Esophagus squamous epithelium (tissue), 5 donors: ENCODE results near the gene EIF3J. TPM values are rescaled to one million over a fixed set of nuclear protein-coding genes. Genes with fewer than 3 reads are reported as not detected.

Experiments
- DNase-seq: peaks from one replicate; lab custom pipeline; 2025; lab: John Stamatoyannopoulos, UW
- H3K27ac ChIP-seq, 4 donors: fragments of 200-600 bp; sonication (generic); one replicate each; pipeline ENCODE4 v1.5.1; 2016 to 2019; ENCODE audit warnings: mild to moderate bottlenecking in 1 of 4
- H3K27me3 ChIP-seq, 4 donors: fragments of 200-600 bp; sonication (generic); 1 replicate in 3 of 4; 2 replicates in 1 of 4; pipeline versions ENCODE4 v1.5.1 to v1.6.0; 2017 to 2021; ENCODE audit warnings: antibody characterized with exemption in 1 of 4
- H3K36me3 ChIP-seq, 3 donors: fragments of 200-600 bp; sonication (generic); one replicate each; pipeline ENCODE4 v1.5.1; 2016 to 2019
- H3K4me1 ChIP-seq, 3 donors: fragments of 200-600 bp; sonication (generic); one replicate each; pipeline ENCODE4 v1.5.1; 2017 to 2019
- H3K4me3 ChIP-seq, 4 donors: fragments of 200-600 bp; sonication (generic); 1 replicate in 3 of 4; 2 replicates in 1 of 4; pipeline ENCODE4 v1.5.1; 2016 to 2019; ENCODE audit warnings: mild to moderate bottlenecking in 2 of 4, moderate library complexity in 1 of 4
- H3K9me3 ChIP-seq, 3 donors: fragments of 200-600 bp; sonication (generic); one replicate each; pipeline ENCODE4 v1.5.1; 2016 to 2019
- POLR2A ChIP-seq, 4 donors: fragments of 450-650 bp; IDR thresholded peaks; one replicate each; pipeline ENCODE4 v1.6.1; 2017; ENCODE audit warnings: antibody characterized with exemption in 4 of 4, mild to moderate bottlenecking in 4 of 4, moderate library complexity in 3 of 4
- WGBS, 2 donors: methylation state at CpG; one replicate each; pipeline ENCODE4 v1.1.5; 2018; 5-methylcytosine and 5-hydroxymethylcytosine counted together
- intact Hi-C: fragments of 100-400 bp; cut with DNase I; formaldehyde crosslinking; loops from one replicate; pipeline ENCODE4 v1.15.0; 2022
- total RNA-seq, 4 donors: library from RNA; depleted of rRNA; stranded (reverse); fragments of >200 nt; gene quantifications; one replicate each; pipeline ENCODE4 v1.1.0, GENCODE V29; 2016
- TF ChIP-seq, protein P1 (sequence below), 6 experiments: fragments of 450-650 bp in 4 of 6; fragments of 200-600 bp in 2 of 6; sonication (generic) in 2 of 6; IDR thresholded peaks; one replicate each; pipeline ENCODE4 v1.5.1; 2016 to 2019; ENCODE audit warnings: antibody characterized with exemption in 6 of 6, mild to moderate bottlenecking in 4 of 6, moderate library complexity in 4 of 6
- donor health status: DM: yes; HTN: yes; CAD: no.

EIF3J gene
- total RNA-seq, 4 donors from 2014 or later = 28.2 to 82.8 (median 58.6) TPM

DNA sequence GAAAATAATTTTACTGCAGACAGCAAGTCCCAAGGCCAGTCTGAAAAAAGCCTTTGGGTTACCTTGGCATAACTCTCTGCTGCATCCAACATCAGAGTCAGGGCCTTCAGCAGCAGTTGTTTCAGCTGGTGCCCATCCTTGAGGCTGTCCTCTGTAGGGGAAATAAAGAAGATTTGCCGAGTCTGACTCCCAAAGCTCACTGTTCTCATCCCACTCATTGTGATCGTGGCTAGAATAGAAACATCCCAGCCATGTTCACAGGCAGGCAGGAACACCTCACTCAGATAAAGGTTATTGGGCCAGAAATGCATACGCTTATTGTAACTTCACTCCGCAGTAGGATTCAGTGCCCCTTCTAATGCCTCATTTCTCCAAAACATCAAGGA is 29.2 kb downstream of the EIF3J start:
- TF ChIP-seq, protein P1, sequence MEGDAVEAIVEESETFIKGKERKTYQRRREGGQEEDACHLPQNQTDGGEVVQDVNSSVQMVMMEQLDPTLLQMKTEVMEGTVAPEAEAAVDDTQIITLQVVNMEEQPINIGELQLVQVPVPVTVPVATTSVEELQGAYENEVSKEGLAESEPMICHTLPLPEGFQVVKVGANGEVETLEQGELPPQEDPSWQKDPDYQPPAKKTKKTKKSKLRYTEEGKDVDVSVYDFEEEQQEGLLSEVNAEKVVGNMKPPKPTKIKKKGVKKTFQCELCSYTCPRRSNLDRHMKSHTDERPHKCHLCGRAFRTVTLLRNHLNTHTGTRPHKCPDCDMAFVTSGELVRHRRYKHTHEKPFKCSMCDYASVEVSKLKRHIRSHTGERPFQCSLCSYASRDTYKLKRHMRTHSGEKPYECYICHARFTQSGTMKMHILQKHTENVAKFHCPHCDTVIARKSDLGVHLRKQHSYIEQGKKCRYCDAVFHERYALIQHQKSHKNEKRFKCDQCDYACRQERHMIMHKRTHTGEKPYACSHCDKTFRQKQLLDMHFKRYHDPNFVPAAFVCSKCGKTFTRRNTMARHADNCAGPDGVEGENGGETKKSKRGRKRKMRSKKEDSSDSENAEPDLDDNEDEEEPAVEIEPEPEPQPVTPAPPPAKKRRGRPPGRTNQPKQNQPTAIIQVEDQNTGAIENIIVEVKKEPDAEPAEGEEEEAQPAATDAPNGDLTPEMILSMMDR (IDR thresholded peaks at IDR 0.05) = no peak
- no peak for TF ChIP-seq POLR2A (IDR thresholded peaks at IDR 0.05)
- Histone ChIP-seq H3K9me3 (peaks cover 0 to 5% (median 0%) of the 10 kb centered on the region in 3 donors), H3K4me1 (peaks cover 0 to 14% (median 0%) of the 10 kb centered on the region in 3 donors), H3K36me3 (peaks cover 25 to 100% (median 45%) of the 10 kb centered on the region in 3 donors), H3K27me3 (no peaks in the 10 kb centered on the region), H3K27ac (no peak overlapping the region), H3K4me3 (no peak overlapping the region)
- DNase-seq = no peak
- intact Hi-C loops = no loop called here
- 94 to 100% methylated on average over 3 to 4 of the region's 4 CpGs for WGBS, 2 donors

DNA sequence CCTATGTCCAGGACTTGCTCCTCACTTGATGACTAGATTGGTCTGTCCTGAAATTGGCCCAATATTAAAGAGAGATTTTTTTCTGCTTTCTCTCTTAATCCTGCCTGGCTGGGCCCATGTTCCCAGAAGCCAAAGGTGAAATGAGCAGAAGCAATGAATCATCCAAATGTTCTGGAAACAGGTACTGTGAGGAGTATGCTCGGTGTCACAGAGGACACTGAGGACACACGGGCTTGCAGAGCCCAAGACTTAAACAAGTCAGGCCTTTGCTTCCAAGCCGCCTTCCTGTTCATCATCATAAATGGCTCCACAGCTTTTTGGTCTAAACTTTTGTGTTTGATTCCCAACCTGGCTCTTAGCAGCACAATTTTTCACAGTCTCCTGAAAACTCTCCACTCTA is 31.4 kb downstream of the EIF3J start:
- no peak overlapping the region for H3K4me3 ChIP-seq
- DNase-seq = no peak
- H3K27ac ChIP-seq = peak overlapping the region in 2 of 4 donors; percentile 18 to 72
- peaks cover 0 to 5% (median 0%) of the 10 kb centered on the region in 3 donors for H3K9me3 ChIP-seq
- intact Hi-C loops = no loop called here
- H3K36me3 ChIP-seq = peaks cover 21 to 100% (median 44%) of the 10 kb centered on the region in 3 donors
- H3K27me3 ChIP-seq = no peaks in the 10 kb centered on the region
- WGBS, 2 donors = 60 to 77% methylated on average over 3 of the region's 3 CpGs
- TF ChIP-seq, protein P1 (IDR thresholded peaks at IDR 0.05) = no peak
- TF ChIP-seq POLR2A (IDR thresholded peaks at IDR 0.05) = no peak
- peaks cover 0 to 14% (median 0%) of the 10 kb centered on the region in 3 donors for H3K4me1 ChIP-seq

DNA sequence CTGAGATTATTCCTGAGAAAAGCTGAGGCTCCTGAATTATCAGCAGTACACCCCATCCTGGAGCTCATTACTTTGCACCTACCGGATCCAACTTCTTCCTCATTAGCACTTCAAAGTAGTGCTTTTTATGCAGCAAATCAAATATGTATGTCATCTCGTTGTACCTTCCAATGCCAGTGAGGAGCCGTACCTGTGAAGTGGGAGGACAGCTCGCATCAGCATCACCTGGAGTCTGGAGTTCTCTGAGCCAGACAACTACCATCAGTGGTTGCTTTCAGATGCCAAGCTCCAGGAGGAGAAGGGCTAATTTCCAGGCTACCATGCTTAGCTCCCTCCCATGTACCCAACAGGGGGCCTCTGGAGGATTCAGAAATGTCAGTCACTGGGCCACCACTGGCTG is 32.4 kb downstream of the EIF3J start:
- no peak overlapping the region for H3K4me3 ChIP-seq
- no peak overlapping the region for H3K27ac ChIP-seq
- H3K4me1 ChIP-seq = peaks cover 0 to 14% (median 0%) of the 10 kb centered on the region in 3 donors
- 90 to 100% methylated on average over 4 of the region's 4 CpGs for WGBS, 2 donors
- TF ChIP-seq POLR2A (IDR thresholded peaks at IDR 0.05) = no peak
- TF ChIP-seq, protein P1 (IDR thresholded peaks at IDR 0.05) = no peak
- intact Hi-C loops = no loop called here
- H3K27me3 ChIP-seq = no peaks in the 10 kb centered on the region
- peaks cover 0 to 5% (median 0%) of the 10 kb centered on the region in 3 donors for H3K9me3 ChIP-seq
- no peak for DNase-seq
- H3K36me3 ChIP-seq = peaks cover 16 to 100% (median 37%) of the 10 kb centered on the region in 3 donors

DNA sequence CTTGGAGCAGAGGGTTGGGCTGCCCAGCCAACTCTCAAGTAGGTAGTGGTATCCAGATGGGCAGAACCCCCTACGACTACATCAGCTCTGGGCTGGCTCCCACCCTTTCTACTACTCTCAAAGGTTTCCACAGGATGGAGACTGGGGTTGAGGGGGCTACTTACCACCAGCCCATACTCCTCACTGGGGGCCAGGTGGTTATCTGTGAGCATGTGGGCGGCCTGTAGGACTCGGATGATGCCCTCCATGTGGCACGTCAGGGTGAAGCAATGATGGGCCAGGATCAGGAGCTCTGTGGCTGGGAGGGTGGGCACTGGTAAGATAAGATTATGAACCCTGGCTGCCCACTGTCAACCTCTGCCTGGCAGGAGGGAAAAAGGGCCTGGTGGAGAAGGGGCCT is 33.4 kb downstream of the EIF3J start:
- H3K4me3 ChIP-seq = no peak overlapping the region
- no peak for DNase-seq
- peaks cover 11 to 97% (median 28%) of the 10 kb centered on the region in 3 donors for H3K36me3 ChIP-seq
- H3K27me3 ChIP-seq = no peaks in the 10 kb centered on the region
- H3K4me1 ChIP-seq = peaks cover 0 to 20% (median 0%) of the 10 kb centered on the region in 3 donors
- intact Hi-C loops = no loop called here
- WGBS, 2 donors = 95 to 100% methylated on average over 1 to 4 of the region's 4 CpGs
- peaks cover 0 to 2% (median 0%) of the 10 kb centered on the region in 3 donors for H3K9me3 ChIP-seq
- H3K27ac ChIP-seq = no peak overlapping the region
- TF ChIP-seq, protein P1 (IDR thresholded peaks at IDR 0.05) = no peak
- no peak for TF ChIP-seq POLR2A (IDR thresholded peaks at IDR 0.05)

DNA sequence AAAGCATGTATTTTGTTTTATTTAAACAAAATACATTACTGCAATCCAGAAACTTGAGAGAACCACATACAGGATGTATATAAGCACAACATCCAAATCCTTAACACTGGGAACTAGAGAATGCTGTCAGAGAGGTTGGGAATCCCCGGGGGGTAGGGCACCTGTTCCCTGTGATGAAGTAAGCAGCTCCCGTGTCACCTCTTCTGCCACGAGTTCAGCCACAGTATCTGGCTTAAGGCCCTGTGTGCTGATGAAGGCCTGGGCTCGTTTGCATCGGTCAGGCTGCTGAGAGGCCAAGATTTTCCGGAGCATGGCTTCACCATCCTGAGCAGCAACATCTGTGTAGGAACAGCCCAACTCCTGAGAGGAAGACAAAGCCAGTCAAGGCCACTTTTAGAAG is 36.4 kb downstream of the EIF3J start:
- TF ChIP-seq POLR2A (IDR thresholded peaks at IDR 0.05) = no peak
- TF ChIP-seq, protein P1 (IDR thresholded peaks at IDR 0.05) = no peak
- Histone ChIP-seq H3K27me3 (no peaks in the 10 kb centered on the region), H3K4me3 (no peak overlapping the region), H3K4me1 (peaks cover 0 to 11% (median 0%) of the 10 kb centered on the region in 3 donors), H3K36me3 (peaks cover 0 to 88% (median 16%) of the 10 kb centered on the region in 3 donors), H3K27ac (no peak overlapping the region), H3K9me3 (no peaks in the 10 kb centered on the region)
- no peak for DNase-seq
- intact Hi-C loops = no loop called here
- WGBS, 2 donors = 82 to 84% methylated on average over 5 to 6 of the region's 6 CpGs
